Stimulated activated CD8-positive, alpha-beta memory T cell treated with anti-CD3 and anti-CD28 coated beads, Interleukin-12 subunit alpha, Interleukin-12 subunit beta, amount 100 ng/mL, for 24 hours (primary cell): ENCODE data around the gene SPRY1.

ENCODE experiments used
- DNase-seq: peaks from one replicate; pipeline ENCODE4 v3.0.0-alpha.2; 2020; ENCODE audit errors: extremely low read depth

SPRY1 gene

GRCh38 chr4:123380728-123381716 is 15.6 kb upstream of the SPRY1 start:
- no peak for DNase-seq

DNA sequence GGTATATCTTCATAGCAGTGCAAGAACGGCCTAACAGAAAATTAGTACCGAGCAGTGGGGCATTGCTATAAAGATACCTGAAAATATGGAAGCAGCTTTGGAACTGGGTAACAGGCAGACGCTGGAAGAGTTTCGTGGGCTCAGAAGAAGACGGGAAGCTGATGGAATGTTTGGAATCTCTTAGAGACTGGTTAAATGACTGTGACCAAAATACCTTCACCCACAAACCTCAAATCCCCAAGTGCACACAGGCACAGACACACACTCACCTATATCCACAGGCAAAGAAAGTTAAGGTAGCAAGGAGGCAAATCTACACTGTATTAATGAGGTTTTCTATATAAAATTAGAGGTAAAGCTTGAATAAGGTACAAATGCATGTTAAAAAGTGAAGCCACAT is 14.6 kb upstream of the SPRY1 start:
- DNase-seq, result no peak

- no peak for DNase-seq
These were observed 13.0 kb upstream of the SPRY1 start for GRCh38 chr4:123383566-123383965.

- DNase-seq, result no peak
These were observed 10.0 kb upstream of the SPRY1 start for GRCh38 chr4:123386609-123387008.

DNA sequence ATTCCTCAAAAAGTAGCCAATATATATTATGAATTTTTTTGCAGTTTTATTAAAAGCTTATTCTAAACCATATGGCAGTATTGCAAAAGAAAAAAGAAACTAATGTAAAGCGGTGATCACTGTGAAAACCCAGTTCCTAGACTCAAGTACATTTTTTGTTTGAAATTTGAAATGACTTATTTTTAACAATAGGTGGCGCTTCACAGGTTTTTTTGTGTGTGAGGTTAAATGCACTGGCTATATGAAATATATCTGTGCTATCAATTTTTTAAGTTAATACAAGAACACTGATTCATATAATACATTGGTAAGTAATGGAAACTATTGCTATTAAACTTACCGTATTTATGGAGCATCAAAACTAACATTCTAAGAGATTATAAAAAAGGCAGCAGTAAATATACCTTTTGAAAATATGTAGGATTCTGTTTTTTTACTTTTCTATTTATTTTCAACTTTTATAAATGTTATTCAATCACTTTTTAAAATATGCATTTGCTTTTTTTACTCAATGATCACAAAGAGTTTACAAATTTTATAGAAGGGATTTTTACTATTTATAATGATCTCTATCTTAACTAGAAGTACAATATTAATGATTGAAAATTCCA is 5.6 kb upstream of the SPRY1 start:
- no peak for DNase-seq

DNA sequence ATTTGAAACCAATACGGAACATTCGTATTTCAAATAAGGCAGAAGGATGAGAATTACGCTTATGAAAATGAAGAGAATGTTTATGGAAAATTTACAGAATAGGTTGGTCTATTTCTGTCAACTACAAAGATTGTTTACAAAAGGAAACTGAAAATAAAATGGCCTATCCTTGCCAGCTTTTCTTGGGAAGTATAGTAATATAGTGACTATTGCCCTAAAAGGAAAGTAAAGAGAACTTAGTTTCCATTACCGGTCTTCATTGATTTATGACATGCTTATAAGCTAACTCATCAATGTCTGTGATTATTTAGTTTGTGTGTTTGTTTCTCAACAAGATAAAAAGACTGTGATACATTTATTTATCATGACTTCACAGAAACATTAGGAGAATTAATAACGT is 2.9 kb upstream of the SPRY1 start:
- no peak for DNase-seq

DNA sequence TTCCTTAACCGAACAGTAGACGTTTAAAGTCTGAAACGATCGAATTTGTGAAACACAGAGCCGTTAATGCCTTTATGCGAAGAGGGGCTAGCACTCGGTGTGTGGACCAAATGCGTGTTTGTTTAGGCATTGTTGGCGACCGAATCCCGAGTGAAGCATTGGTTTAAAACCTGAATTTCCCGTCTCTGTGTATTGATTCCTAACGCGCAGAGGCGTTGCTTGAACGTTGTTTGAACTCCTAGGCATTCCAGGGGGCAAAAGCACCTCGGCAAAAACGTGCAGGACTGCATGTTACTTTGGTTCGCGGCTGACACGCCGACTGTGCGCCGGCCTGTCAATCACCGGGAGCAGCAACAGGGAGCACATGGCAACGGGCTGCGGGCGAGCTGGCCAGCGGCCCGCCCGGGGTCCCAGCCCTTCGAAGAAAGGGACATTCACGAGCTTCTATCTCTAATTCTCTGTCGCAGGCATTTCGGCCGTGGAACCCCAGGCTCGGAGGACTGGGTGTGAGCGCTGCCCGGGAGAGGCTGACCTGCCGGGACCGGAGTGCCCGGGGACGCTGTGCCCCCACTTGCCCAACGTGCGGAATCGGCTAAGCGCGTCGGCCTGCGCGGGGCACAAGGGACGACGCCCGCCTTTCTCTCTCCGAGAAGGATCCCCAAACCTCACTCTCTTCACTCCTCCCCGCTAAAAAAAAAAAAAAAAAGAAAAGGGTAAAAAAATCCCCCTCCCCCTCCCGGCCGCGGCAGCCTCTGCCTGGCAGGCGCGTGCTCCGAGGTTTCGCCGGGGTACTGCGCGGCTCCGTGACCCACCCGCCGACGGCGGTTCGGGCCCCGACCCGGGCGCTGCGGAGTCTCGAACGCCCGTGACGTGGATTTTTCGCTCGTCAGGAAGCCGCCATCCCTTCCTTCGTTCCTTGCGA is 810 bp downstream of the SPRY1 start:
- no peak for DNase-seq

GRCh38 chr4:123398066-123398852 is 1.7 kb downstream of the SPRY1 start:
- no peak for DNase-seq

DNA sequence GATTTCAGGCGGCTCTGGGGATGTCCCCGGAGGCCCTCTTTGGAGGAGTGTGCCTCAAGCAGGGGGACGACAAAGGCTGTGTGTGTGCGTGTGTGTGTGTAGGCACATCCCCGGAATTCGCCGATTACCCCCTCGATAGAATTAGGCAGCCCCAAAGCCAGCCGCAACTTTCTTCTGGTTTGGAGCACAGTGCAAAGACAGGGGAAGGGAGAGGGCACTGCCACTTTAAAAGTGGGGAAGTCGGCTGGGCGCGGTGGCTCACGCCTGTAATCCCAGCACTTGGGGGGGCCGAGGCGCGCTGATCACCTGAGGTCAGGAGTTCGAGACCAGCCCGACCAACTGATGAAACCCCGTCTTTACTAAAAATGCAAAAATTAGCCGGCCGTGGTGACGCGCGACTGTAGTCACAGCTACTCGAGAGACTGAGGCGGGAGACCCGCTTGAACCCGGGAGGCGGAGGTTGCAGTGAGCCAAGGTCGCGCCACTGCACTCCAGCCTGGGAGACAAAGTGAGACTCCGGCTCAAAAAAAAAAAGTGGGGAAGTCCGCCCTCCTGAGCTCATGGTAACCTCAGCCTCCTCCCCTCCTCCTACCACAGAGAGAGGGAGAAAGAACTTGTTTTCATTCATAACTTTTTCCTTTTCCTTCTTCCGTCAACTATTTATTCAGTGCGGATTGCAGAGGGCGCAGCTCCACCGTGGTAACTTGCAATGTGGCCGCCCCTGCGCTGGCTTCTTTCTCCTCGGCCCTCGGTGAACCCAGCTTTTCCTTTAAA is 2.4 kb downstream of the SPRY1 start:
- DNase-seq, result no peak

- DNase-seq, result no peak
These were observed 3.2 kb downstream of the SPRY1 start for GRCh38 chr4:123399627-123400358.

DNA sequence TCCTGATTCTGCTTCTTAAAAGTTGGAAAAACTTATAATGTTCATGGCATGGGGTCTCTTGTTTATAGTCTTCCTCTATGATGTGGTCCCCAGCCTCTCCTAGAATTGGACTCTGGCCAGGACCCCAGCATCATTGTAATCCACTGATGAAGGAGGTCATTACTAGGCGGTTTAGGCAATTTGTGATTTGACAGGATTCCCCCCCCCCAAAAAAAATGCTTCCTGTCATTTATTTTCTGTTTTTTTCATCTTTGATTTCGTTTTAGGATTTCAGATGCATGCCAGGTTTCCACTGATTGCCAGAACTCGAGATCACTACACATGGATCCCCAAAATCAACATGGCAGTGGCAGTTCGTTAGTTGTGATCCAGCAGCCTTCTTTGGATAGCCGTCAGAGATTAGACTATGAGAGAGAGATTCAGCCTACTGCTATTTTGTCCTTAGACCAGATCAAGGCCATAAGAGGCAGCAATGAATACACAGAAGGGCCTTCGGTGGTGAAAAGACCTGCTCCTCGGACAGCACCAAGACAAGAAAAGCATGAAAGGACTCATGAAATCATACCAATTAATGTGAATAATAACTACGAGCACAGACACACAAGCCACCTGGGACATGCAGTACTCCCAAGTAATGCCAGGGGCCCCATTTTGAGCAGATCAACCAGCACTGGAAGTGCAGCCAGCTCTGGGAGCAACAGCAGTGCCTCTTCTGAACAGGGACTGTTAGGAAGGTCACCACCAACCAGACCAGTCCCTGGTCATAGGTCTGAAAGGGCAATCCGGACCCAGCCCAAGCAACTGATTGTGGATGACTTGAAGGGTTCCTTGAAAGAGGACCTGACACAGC is 4.9 kb downstream of the SPRY1 start:
- no peak for DNase-seq

DNA sequence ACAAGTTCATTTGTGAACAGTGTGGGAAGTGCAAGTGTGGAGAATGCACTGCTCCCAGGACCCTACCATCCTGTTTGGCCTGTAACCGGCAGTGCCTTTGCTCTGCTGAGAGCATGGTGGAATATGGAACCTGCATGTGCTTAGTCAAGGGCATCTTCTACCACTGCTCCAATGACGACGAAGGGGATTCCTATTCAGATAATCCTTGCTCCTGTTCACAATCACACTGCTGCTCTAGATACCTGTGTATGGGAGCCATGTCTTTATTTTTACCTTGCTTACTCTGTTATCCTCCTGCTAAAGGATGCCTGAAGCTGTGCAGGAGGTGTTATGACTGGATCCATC is 5.5 kb downstream of the SPRY1 start:
- no peak for DNase-seq

- no peak for DNase-seq
These were observed 6.5 kb downstream of the SPRY1 start for GRCh38 chr4:123403080-123403604.

- no peak for DNase-seq
These were observed 7.9 kb downstream of the SPRY1 start for GRCh38 chr4:123404533-123404932.

GRCh38 chr4:123405267-123405865 is 8.8 kb downstream of the SPRY1 start:
- no peak for DNase-seq

- no peak for DNase-seq
These were observed 10.3 kb downstream of the SPRY1 start for GRCh38 chr4:123406872-123407271.

- no peak for DNase-seq
These were observed 12.0 kb downstream of the SPRY1 start for GRCh38 chr4:123408471-123409084.

- no peak for DNase-seq
These were observed 12.7 kb downstream of the SPRY1 start for GRCh38 chr4:123409334-123409733.
